ENCODE results near the gene DNAAF5. TPM values are rescaled to one million over a fixed set of nuclear protein-coding genes. Genes with fewer than 3 reads are reported as not detected.

DNAAF5 gene
- total and polyA plus RNA-seq, 2 experiments from 2014 or later, result 19.0 to 23.5 TPM

DNA sequence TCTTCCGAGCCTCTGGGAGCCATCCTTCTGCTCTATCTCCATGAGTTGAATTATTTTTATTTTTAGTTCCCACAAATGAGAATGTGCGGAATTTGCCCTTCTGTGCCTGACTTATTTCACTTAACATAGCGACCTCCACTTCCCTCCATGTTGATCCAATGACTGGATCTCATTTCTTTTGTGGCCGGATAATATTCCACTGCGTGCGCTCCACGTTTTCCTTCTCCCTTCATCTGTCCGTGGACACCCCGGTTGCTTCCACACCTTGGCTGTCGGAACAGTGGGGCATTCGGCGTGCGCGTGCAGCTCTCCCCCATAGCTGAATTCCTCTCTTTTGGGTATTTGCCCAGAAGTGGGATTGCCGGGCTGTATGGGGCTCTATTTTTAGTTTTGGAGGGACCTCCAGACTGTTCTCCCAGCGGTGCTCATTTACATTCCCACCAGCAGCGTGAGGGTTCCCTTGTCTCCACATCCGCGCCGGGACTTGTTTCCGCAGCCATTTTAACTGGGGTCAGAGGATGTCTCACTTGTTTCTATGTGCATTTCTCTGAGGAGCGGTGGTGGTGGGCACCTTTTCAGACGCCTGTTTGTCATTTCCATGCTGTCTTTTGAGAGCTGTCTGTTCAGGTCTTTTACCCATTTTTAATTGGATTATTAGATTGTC is 54.8 kb downstream of the DNAAF5 start:
- no peak overlapping the region for H2AFZ ChIP-seq
- no peaks in the 10 kb centered on the region for H3K27me3 ChIP-seq
- H3K9me2 ChIP-seq (replicated peaks; ENCODE audit: insufficient read depth), result no peaks in the 10 kb centered on the region
- no peaks in the 10 kb centered on the region for H4K20me1 ChIP-seq (ENCODE audit: insufficient read depth, poor library complexity, severe bottlenecking)
- no peaks in the 10 kb centered on the region for H3K79me2 ChIP-seq
- H3K9me3 ChIP-seq (ENCODE audit: low read depth), result no peaks in the 10 kb centered on the region
- WGBS (ENCODE audit: low lambda C conversion rate, missing lambda C conversion rate), result 97% methylated on average over 23 of the region's 23 CpGs
- no peak overlapping the region for H3K4me3 ChIP-seq
- H3K4me1 ChIP-seq (ENCODE audit: insufficient read depth), result no peaks in the 10 kb centered on the region
- no peak for TF ChIP-seq EZH2 (IDR thresholded peaks at IDR 0.05; ENCODE audit: borderline replicate concordance)
- TF ChIP-seq EZH2phosphoT487 (IDR thresholded peaks at IDR 0.05; ENCODE audit: low read depth, severe bottlenecking, unreplicated experiment), result no peak
- TF ChIP-seq, protein P1, sequence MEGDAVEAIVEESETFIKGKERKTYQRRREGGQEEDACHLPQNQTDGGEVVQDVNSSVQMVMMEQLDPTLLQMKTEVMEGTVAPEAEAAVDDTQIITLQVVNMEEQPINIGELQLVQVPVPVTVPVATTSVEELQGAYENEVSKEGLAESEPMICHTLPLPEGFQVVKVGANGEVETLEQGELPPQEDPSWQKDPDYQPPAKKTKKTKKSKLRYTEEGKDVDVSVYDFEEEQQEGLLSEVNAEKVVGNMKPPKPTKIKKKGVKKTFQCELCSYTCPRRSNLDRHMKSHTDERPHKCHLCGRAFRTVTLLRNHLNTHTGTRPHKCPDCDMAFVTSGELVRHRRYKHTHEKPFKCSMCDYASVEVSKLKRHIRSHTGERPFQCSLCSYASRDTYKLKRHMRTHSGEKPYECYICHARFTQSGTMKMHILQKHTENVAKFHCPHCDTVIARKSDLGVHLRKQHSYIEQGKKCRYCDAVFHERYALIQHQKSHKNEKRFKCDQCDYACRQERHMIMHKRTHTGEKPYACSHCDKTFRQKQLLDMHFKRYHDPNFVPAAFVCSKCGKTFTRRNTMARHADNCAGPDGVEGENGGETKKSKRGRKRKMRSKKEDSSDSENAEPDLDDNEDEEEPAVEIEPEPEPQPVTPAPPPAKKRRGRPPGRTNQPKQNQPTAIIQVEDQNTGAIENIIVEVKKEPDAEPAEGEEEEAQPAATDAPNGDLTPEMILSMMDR (IDR thresholded peaks at IDR 0.05; ENCODE audit: poor library complexity), result no peak
- DNase-seq (ENCODE audit: low spot score), result no peak
- H3K27ac ChIP-seq, result no peak overlapping the region
- no peak overlapping the region for H3K4me2 ChIP-seq
- no peaks in the 10 kb centered on the region for H3K36me3 ChIP-seq (replicated peaks; ENCODE audit: insufficient read depth, low read depth)

DNA sequence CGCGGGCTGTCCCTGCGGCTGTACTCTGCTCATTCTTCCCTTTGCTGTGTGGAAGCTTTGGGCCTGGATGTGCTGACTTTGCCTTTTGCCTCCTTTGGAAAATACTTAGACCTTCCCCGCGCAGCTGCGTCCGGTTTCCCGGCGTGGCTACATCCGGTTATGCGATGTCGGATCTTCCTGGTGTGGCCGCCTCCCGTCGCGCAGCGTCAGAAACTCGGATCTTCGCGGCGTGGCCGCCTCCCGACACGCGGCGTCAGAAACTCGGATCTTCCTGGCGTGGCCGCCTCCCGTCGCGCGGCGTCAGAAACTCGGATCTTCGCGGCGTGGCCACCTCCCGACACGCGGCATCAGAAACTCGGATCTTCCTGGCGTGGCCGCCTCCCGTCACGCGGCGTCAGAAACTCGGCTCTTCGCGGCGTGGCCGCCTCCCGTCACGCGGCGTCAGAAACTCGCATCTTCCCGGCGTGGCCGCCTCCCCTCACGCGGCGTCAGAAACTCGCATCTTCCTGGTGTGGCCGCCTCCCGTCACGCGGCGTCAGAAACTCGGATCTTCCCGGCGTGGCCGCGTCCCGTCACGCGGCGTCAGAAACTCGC is 55.5 kb downstream of the DNAAF5 start:
- no peaks in the 10 kb centered on the region for H3K9me3 ChIP-seq (ENCODE audit: low read depth)
- no peaks in the 10 kb centered on the region for H3K36me3 ChIP-seq (replicated peaks; ENCODE audit: insufficient read depth, low read depth)
- H4K20me1 ChIP-seq (ENCODE audit: insufficient read depth, poor library complexity, severe bottlenecking), result no peaks in the 10 kb centered on the region
- H3K4me1 ChIP-seq (ENCODE audit: insufficient read depth), result no peaks in the 10 kb centered on the region
- TF ChIP-seq EZH2 (IDR thresholded peaks at IDR 0.05; ENCODE audit: borderline replicate concordance), result no peak
- TF ChIP-seq, protein P1 (IDR thresholded peaks at IDR 0.05; ENCODE audit: poor library complexity), result no peak
- TF ChIP-seq EZH2phosphoT487 (IDR thresholded peaks at IDR 0.05; ENCODE audit: low read depth, severe bottlenecking, unreplicated experiment), result no peak
- DNase-seq (ENCODE audit: low spot score), result no peak
- H3K4me3 ChIP-seq, result no peak overlapping the region
- H2AFZ ChIP-seq, result no peak overlapping the region
- H3K27ac ChIP-seq, result no peak overlapping the region
- H3K9me2 ChIP-seq (replicated peaks; ENCODE audit: insufficient read depth), result no peaks in the 10 kb centered on the region
- H3K79me2 ChIP-seq, result no peaks in the 10 kb centered on the region
- H3K27me3 ChIP-seq, result no peaks in the 10 kb centered on the region
- H3K4me2 ChIP-seq, result no peak overlapping the region
- 98% methylated on average over 20 of the region's 80 CpGs for WGBS (ENCODE audit: low lambda C conversion rate, missing lambda C conversion rate)

DNA sequence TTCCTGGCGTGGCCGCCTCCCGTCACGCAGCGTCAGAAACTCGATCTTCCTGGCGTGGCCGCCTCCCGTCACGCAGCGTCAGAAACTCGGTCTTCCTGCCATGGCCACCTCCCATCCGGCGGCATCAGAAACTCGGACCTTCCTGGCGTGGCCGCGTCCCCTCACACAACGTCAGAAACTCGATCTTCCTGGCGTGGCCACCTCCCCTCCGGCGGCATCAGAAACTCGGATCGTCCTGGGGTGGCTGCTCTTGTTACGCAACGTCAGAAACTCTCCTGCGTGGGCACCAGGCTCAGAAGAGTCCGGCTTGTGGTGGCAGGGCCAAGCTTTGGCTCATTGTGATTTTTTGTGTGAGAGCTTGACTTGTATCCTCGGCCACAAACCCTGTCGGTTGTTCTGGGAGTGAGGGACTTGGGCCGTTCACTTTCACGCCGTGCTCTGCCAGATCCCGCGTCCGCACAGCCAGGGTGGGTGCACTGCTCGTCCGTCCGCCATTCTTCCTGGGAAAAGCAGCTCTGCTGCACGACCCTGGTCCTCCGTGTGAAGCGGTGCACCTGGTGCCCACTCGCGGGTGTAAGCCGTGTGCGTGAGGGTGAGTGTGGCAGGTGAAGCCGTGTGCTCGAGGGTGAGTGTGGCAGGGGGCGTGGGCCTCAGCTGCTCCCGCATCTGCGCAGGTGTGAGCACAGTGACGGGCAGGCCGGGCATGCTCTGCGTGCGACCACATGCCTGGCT is 56.4 kb downstream of the DNAAF5 start:
- WGBS (ENCODE audit: low lambda C conversion rate, missing lambda C conversion rate), result 98% methylated on average over 50 of the region's 56 CpGs
- Histone ChIP-seq H3K27me3 (no peaks in the 10 kb centered on the region), H4K20me1 (ENCODE audit: insufficient read depth, poor library complexity, severe bottlenecking) (no peaks in the 10 kb centered on the region), H3K4me2 (no peak overlapping the region), H3K9me2 (replicated peaks; ENCODE audit: insufficient read depth) (no peaks in the 10 kb centered on the region), H3K36me3 (replicated peaks; ENCODE audit: insufficient read depth, low read depth) (no peaks in the 10 kb centered on the region), H3K4me3 (no peak overlapping the region), H3K4me1 (ENCODE audit: insufficient read depth) (no peaks in the 10 kb centered on the region), H3K27ac (no peak overlapping the region), H3K9me3 (ENCODE audit: low read depth) (no peaks in the 10 kb centered on the region), H2AFZ (no peak overlapping the region), H3K79me2 (no peaks in the 10 kb centered on the region)
- no peak for DNase-seq (ENCODE audit: low spot score)
- TF ChIP-seq, protein P1 (IDR thresholded peaks at IDR 0.05; ENCODE audit: poor library complexity), result no peak
- no peak for TF ChIP-seq EZH2phosphoT487 (IDR thresholded peaks at IDR 0.05; ENCODE audit: low read depth, severe bottlenecking, unreplicated experiment)
- no peak for TF ChIP-seq EZH2 (IDR thresholded peaks at IDR 0.05; ENCODE audit: borderline replicate concordance)
